HepG2 (cell line): ENCODE results near the gene STK39. TPM values are rescaled to one million over a fixed set of nuclear protein-coding genes. Genes with fewer than 3 reads are reported as not detected.
A peak's percentile ranks its signal among the peaks of the same experiment; 100 is the strongest.

ENCODE experiments used
- CERS6 ChIP-seq: sonication (generic); formaldehyde crosslinking; IDR thresholded peaks from 2 replicates; pipeline ENCODE4 v1.5.0; 2020; ENCODE audit warnings: missing genetic modification reagents
- DBP ChIP-seq: sonication (generic); formaldehyde crosslinking; IDR thresholded peaks from 2 replicates; pipeline ENCODE4 v1.4.0; 2020; ENCODE audit warnings: missing genetic modification reagents; ENCODE audit errors: not compliant biosample characterization
- EED ChIP-seq: sonication (generic); formaldehyde crosslinking; IDR thresholded peaks from 2 replicates; pipeline ENCODE4 v1.5.0; 2020; ENCODE audit warnings: mild to moderate bottlenecking, missing genetic modification reagents
- ELF3 ChIP-seq: IDR thresholded peaks from 2 replicates; pipeline ENCODE4 v1.6.1; 2016; ENCODE audit warnings: missing genetic modification reagents, missing compliant biosample characterization
- ELF4 ChIP-seq: sonication (generic); formaldehyde crosslinking; IDR thresholded peaks from 2 replicates; pipeline ENCODE4 v1.5.0; 2020; ENCODE audit warnings: missing genetic modification reagents, mild to moderate bottlenecking, moderate library complexity, borderline replicate concordance
- ERF ChIP-seq: IDR thresholded peaks from 2 replicates; pipeline ENCODE4 v1.6.1; 2018; ENCODE audit warnings: missing biosample characterization, missing genetic modification reagents
- HINFP ChIP-seq: sonication (generic); formaldehyde crosslinking; IDR thresholded peaks from 2 replicates; pipeline ENCODE4 v1.4.0; 2020; ENCODE audit warnings: low read depth, mild to moderate bottlenecking, missing genetic modification reagents
- HIVEP1 ChIP-seq: sonication (generic); formaldehyde crosslinking; IDR thresholded peaks from 2 replicates; pipeline ENCODE4 v1.4.0; 2020; ENCODE audit warnings: mild to moderate bottlenecking, missing genetic modification reagents
- KAT8 ChIP-seq: IDR thresholded peaks from 2 replicates; pipeline ENCODE4 v1.6.1; 2016; ENCODE audit warnings: missing genetic modification reagents, missing compliant biosample characterization
- MTA1 ChIP-seq: sonication (generic); formaldehyde crosslinking; IDR thresholded peaks from 2 replicates; pipeline ENCODE4 v1.4.0; 2020; ENCODE audit warnings: missing genetic modification reagents, mild to moderate bottlenecking, borderline replicate concordance
- PAXIP1 ChIP-seq: sonication (generic); formaldehyde crosslinking; conservative IDR thresholded peaks from 2 replicates; pipeline ENCODE4 v1.4.0; 2020; ENCODE audit warnings: mild to moderate bottlenecking, missing genetic modification reagents, moderate library complexity
- POLR2G ChIP-seq: fragments of 200-400 bp; formaldehyde crosslinking; IDR thresholded peaks from 2 replicates; pipeline ENCODE4 v1.6.1; 2018; ENCODE audit warnings: mild to moderate bottlenecking, low read depth, low read length, moderate library complexity
- XRCC5 ChIP-seq: fragments of 200-400 bp; formaldehyde crosslinking; optimal IDR thresholded peaks from 2 replicates; pipeline ENCODE3; 2017; ENCODE audit warnings: mild to moderate bottlenecking, low read length
- ZNF543 ChIP-seq: sonication (generic); formaldehyde crosslinking; IDR thresholded peaks from 2 replicates; pipeline ENCODE4 v1.4.0; 2020; ENCODE audit warnings: mild to moderate bottlenecking, missing genetic modification reagents
- ZNF574 ChIP-seq: sonication (generic); formaldehyde crosslinking; IDR thresholded peaks from 2 replicates; pipeline ENCODE4 v1.4.0; 2020; ENCODE audit warnings: missing genetic modification reagents
- ZNF746 ChIP-seq: sonication (generic); formaldehyde crosslinking; IDR thresholded peaks from 2 replicates; pipeline ENCODE4 v1.8.0; 2022; ENCODE audit warnings: mild to moderate bottlenecking, missing genetic modification reagents
- ZNF772 ChIP-seq: sonication (generic); formaldehyde crosslinking; IDR thresholded peaks from 2 replicates; pipeline ENCODE4 v1.5.0; 2020; ENCODE audit warnings: mild to moderate bottlenecking, missing genetic modification reagents
- polyA plus RNA-seq, 8 experiments: library from polyadenylated mRNA; depleted of rRNA in 3 of 8; stranded (reverse) in 7 of 8; unstranded in 1 of 8; fragments of >200 nt; fragmentation: Illumina TruSeq in 4 of 8; extraction: Trizol in 4 of 8; gene quantifications; 2 replicates each; pipeline versions ENCODE4 v1.2.1 to v1.2.3, GENCODE V29; 2011 to 2016; ENCODE audit warnings: low read depth in 4 of 8, missing spikeins in 1 of 8, mixed read lengths in 1 of 8; ENCODE audit not compliant: insufficient read depth in 1 of 8
- total RNA-seq, 5 experiments: library from RNA; depleted of rRNA; stranded (reverse); fragments of >200 nt; fragmentation: Illumina TruSeq; extraction: Trizol; gene quantifications; 2 replicates each; pipeline ENCODE4 v1.2.3, GENCODE V29; 2016; ENCODE audit warnings: low read depth in 1 of 5

Gene STK39
- total and polyA plus RNA-seq, 2 of the 13 experiments (the other 11 are each of a cell fraction or from before 2014, with no cell fraction given), result 27.3 to 38.4 TPM

- TF ChIP-seq ZNF574 (CRISPR knock-in tag) (peak; percentile 20), ERF (CRISPR knock-in tag) (peak; percentile 75), ZNF543 (CRISPR knock-in tag) (no peak), ELF4 (no peak), XRCC5 (peak; percentile 39), CERS6 (CRISPR knock-in tag) (no peak), DBP (no peak), KAT8 (CRISPR knock-in tag) (peak; percentile 51; the same call in 1 of the 2 replicates), ZNF772 (CRISPR knock-in tag) (peak; percentile 88; the same call in 1 of the 2 replicates), HINFP (CRISPR knock-in tag) (peak; percentile 59; the same call in 1 of the 2 replicates), EED (CRISPR knock-in tag) (0 out of 2 replicates have a peak, but pooled peaks have one; percentile 55), ZNF746 (CRISPR knock-in tag) (no peak; the same call in none of the 2 replicates), HIVEP1 (CRISPR knock-in tag) (peak; percentile 85), PAXIP1 (CRISPR knock-in tag) (peak; percentile 47; the same call in 1 of the 2 replicates), POLR2G (peak; percentile 66), MTA1 (CRISPR knock-in tag) (peak; percentile 93; the same call in 1 of the 2 replicates), ELF3 (CRISPR knock-in tag) (peak; percentile 62)
Observed at GRCh38 chr2:168247341-168248261, at the start of gene STK39 (continued).
